Vagina (tissue), 2 donors: ENCODE results near the gene EGF.

Experiments used
- POLR2A ChIP-seq, 2 donors: fragments of 450-650 bp; IDR thresholded peaks; one replicate each; pipeline ENCODE4 v1.6.1; 2017; ENCODE audit warnings: antibody characterized with exemption in 2 of 2, mild to moderate bottlenecking in 2 of 2, moderate library complexity in 2 of 2
- POLR2AphosphoS5 ChIP-seq, 2 donors: sonication (generic); formaldehyde crosslinking; IDR thresholded peaks; one replicate each; pipeline ENCODE4 v1.9.0; 2017; ENCODE audit warnings: antibody characterized with exemption in 2 of 2, mild to moderate bottlenecking in 2 of 2, low read depth in 1 of 2; ENCODE audit not compliant: insufficient read depth in 1 of 2
- TF ChIP-seq, protein P1 (sequence below), 3 experiments: fragments of 450-650 bp in 2 of 3; fragments of 200-600 bp in 1 of 3; sonication (generic) in 1 of 3; IDR thresholded peaks; one replicate each; pipeline ENCODE4 v1.5.1; 2017 to 2019; ENCODE audit warnings: antibody characterized with exemption in 3 of 3, mild to moderate bottlenecking in 2 of 3, moderate library complexity in 2 of 3

DNA sequence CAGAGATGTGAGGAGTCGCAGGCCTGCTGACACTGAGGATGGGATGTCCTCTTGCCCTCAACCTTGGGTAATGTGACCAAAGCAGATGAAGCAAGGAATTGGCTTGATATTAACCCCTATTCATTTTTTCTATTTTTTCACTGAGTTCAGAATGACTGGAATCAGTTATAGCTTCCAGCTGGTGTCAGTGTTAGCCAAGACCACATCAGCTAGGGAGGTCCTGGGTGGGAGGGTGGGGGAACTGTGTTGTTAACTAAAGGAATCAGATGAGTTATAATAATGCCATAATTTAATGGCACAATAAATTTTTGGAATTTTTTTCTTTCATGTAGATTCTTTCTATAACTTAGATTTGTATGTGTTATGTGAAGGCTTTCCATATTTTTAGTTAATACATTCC, 91.9 kb downstream of the EGF start:
- TF ChIP-seq POLR2A (IDR thresholded peaks at IDR 0.05) (no peak), POLR2AphosphoS5 (IDR thresholded peaks at IDR 0.05; ENCODE audit: insufficient read depth in 1 of 2, low read depth in 1 of 2) (no peak)
- TF ChIP-seq, protein P1, sequence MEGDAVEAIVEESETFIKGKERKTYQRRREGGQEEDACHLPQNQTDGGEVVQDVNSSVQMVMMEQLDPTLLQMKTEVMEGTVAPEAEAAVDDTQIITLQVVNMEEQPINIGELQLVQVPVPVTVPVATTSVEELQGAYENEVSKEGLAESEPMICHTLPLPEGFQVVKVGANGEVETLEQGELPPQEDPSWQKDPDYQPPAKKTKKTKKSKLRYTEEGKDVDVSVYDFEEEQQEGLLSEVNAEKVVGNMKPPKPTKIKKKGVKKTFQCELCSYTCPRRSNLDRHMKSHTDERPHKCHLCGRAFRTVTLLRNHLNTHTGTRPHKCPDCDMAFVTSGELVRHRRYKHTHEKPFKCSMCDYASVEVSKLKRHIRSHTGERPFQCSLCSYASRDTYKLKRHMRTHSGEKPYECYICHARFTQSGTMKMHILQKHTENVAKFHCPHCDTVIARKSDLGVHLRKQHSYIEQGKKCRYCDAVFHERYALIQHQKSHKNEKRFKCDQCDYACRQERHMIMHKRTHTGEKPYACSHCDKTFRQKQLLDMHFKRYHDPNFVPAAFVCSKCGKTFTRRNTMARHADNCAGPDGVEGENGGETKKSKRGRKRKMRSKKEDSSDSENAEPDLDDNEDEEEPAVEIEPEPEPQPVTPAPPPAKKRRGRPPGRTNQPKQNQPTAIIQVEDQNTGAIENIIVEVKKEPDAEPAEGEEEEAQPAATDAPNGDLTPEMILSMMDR (IDR thresholded peaks at IDR 0.05) = no peak
